Peyer's patch (tissue), 4 donors: ENCODE results near the gene RPS14. TPM values are rescaled to one million over a fixed set of nuclear protein-coding genes. Genes with fewer than 3 reads are reported as not detected.
"Not testable (repeated sequence)": the region's sequence is repeated elsewhere in the genome, so short reads cannot be mapped to it uniquely, and the experiment has no call there.

Experiments
- DNase-seq, 3 donors: peaks; one replicate each; pipeline ENCODE4 v3.0.0-alpha.2; 2017 to 2019
- H3K27ac ChIP-seq, 4 donors: fragments of 200-600 bp; sonication (generic); one replicate each; pipeline ENCODE4 v1.5.1; 2016 to 2019
- H3K27me3 ChIP-seq, 2 donors: fragments of 200-600 bp; sonication (generic); one replicate each; pipeline ENCODE4 v1.5.1; 2019
- H3K36me3 ChIP-seq, 3 donors: fragments of 200-600 bp; sonication (generic); one replicate each; pipeline ENCODE4 v1.5.1; 2016 to 2019
- H3K4me1 ChIP-seq, 4 donors: fragments of 200-600 bp; sonication (generic); one replicate each; pipeline ENCODE4 v1.5.1; 2016 to 2019
- H3K4me3 ChIP-seq, 4 donors: fragments of 200-600 bp; sonication (generic); 1 replicate in 3 of 4; 2 replicates in 1 of 4; pipeline ENCODE4 v1.5.1; 2016 to 2019; ENCODE audit warnings: mild to moderate bottlenecking in 1 of 4
- H3K9me3 ChIP-seq, 4 donors: fragments of 200-600 bp; sonication (generic); one replicate each; pipeline ENCODE4 v1.5.1; 2016 to 2019; ENCODE audit warnings: mild to moderate bottlenecking in 1 of 4
- CTCF ChIP-seq, 6 experiments: fragments of 450-650 bp in 4 of 6; fragments of 200-600 bp in 2 of 6; sonication (generic) in 1 of 6; IDR thresholded peaks; one replicate each; pipeline ENCODE4 v1.5.1; 2017 to 2019; ENCODE audit warnings: antibody characterized with exemption in 6 of 6, mild to moderate bottlenecking in 3 of 6, moderate library complexity in 1 of 6
- POLR2A ChIP-seq, 2 donors: fragments of 450-650 bp; IDR thresholded peaks; one replicate each; pipeline ENCODE4 v1.5.1; 2017; ENCODE audit warnings: antibody characterized with exemption in 2 of 2, mild to moderate bottlenecking in 2 of 2, moderate library complexity in 2 of 2
- total RNA-seq, 4 donors: library from RNA; depleted of rRNA; stranded (reverse); fragments of >200 nt; gene quantifications; one replicate each; pipeline ENCODE4 v1.1.0, GENCODE V29; 2016

Gene RPS14
- total RNA-seq, 4 donors from 2014 or later, result 975 to 1,961 (median 1,274) TPM

GRCh38 chr5:150479416-150479815 lies 29.9 kb upstream of the RPS14 start:
- Histone ChIP-seq H3K4me1 (no peaks in the 10 kb centered on the region), H3K36me3 (no peaks in the 10 kb centered on the region), H3K9me3 (no peaks in the 10 kb centered on the region), H3K27ac (no peak overlapping the region), H3K27me3 (no peaks in the 10 kb centered on the region), H3K4me3 (no peak overlapping the region)
- DNase-seq, result no peak
- TF ChIP-seq CTCF (IDR thresholded peaks at IDR 0.05) (no peak), POLR2A (IDR thresholded peaks at IDR 0.05) (no peak)

- not testable (repeated sequence) for H3K27me3 ChIP-seq, DNase-seq, H3K4me1 ChIP-seq, H3K27ac ChIP-seq, H3K36me3 ChIP-seq, H3K4me3 ChIP-seq, H3K9me3 ChIP-seq
These were observed 27.0 kb upstream of the RPS14 start for GRCh38 chr5:150476568-150476967.

- Histone ChIP-seq H3K4me3 (no peak overlapping the region), H3K27me3 (no peaks in the 10 kb centered on the region), H3K36me3 (no peaks in the 10 kb centered on the region), H3K4me1 (no peaks in the 10 kb centered on the region), H3K9me3 (no peaks in the 10 kb centered on the region), H3K27ac (no peak overlapping the region)
- DNase-seq, result no peak
- no peak for TF ChIP-seq POLR2A (IDR thresholded peaks at IDR 0.05)
- TF ChIP-seq CTCF (IDR thresholded peaks at IDR 0.05), result no peak
These were observed 24.3 kb upstream of the RPS14 start for GRCh38 chr5:150473673-150474358.

- Histone ChIP-seq H3K9me3 (no peaks in the 10 kb centered on the region), H3K4me3 (no peak overlapping the region), H3K27me3 (no peaks in the 10 kb centered on the region), H3K36me3 (no peaks in the 10 kb centered on the region), H3K27ac (no peak overlapping the region), H3K4me1 (no peaks in the 10 kb centered on the region)
- no peak for TF ChIP-seq CTCF (IDR thresholded peaks at IDR 0.05)
- no peak for TF ChIP-seq POLR2A (IDR thresholded peaks at IDR 0.05)
- DNase-seq, result no peak
These were observed 20.4 kb upstream of the RPS14 start for GRCh38 chr5:150469718-150470469.

- Histone ChIP-seq H3K27ac (no peak overlapping the region), H3K36me3 (no peaks in the 10 kb centered on the region), H3K4me1 (no peaks in the 10 kb centered on the region), H3K27me3 (no peaks in the 10 kb centered on the region), H3K9me3 (no peaks in the 10 kb centered on the region), H3K4me3 (no peak overlapping the region)
- no peak for DNase-seq
- TF ChIP-seq CTCF (IDR thresholded peaks at IDR 0.05) (no peak), POLR2A (IDR thresholded peaks at IDR 0.05) (no peak)
These were observed 18.7 kb upstream of the RPS14 start for GRCh38 chr5:150468206-150468605.

- peak overlapping the region in 1 of 4 donors; percentile 3 for H3K27ac ChIP-seq
- no peaks in the 10 kb centered on the region for H3K27me3 ChIP-seq
- no peak overlapping the region for H3K4me3 ChIP-seq
- no peaks in the 10 kb centered on the region for H3K9me3 ChIP-seq
- H3K4me1 ChIP-seq, result peaks cover 0 to 3% (median 0%) of the 10 kb centered on the region in 4 donors
- no peak for DNase-seq
- no peak for TF ChIP-seq POLR2A (IDR thresholded peaks at IDR 0.05)
- no peak for TF ChIP-seq CTCF (IDR thresholded peaks at IDR 0.05)
- no peaks in the 10 kb centered on the region for H3K36me3 ChIP-seq
These were observed 16.4 kb upstream of the RPS14 start for GRCh38 chr5:150465927-150466326.
